ENCODE measurements around the gene ARHGEF6. TPM values are rescaled to one million over a fixed set of nuclear protein-coding genes. Genes with fewer than 3 reads are reported as not detected.
"Not testable (repeated sequence)": the region's sequence is repeated elsewhere in the genome, so short reads cannot be mapped to it uniquely, and the experiment has no call there.

Gene ARHGEF6
- polyA plus RNA-seq, 1 experiment: 6.8 TPM

GRCh38 chrX:136797787-136798186 is 17.1 kb upstream of the ARHGEF6 start:
- ChIA-PET POLR2A (no interaction called here), CTCF (no interaction called here)
- Histone ChIP-seq H3K27me3 (ENCODE audit: control insufficient read depth, insufficient read depth, low read length) (no peaks in the 10 kb centered on the region), H3K27ac (ENCODE audit: low read depth, low read length) (no peak overlapping the region), H3K4me3 (ENCODE audit: low read depth, low read length) (no peak overlapping the region), H3K9me3 (ENCODE audit: control insufficient read depth, insufficient read depth, low read length) (no peaks in the 10 kb centered on the region)
- TF ChIP-seq, protein P1, sequence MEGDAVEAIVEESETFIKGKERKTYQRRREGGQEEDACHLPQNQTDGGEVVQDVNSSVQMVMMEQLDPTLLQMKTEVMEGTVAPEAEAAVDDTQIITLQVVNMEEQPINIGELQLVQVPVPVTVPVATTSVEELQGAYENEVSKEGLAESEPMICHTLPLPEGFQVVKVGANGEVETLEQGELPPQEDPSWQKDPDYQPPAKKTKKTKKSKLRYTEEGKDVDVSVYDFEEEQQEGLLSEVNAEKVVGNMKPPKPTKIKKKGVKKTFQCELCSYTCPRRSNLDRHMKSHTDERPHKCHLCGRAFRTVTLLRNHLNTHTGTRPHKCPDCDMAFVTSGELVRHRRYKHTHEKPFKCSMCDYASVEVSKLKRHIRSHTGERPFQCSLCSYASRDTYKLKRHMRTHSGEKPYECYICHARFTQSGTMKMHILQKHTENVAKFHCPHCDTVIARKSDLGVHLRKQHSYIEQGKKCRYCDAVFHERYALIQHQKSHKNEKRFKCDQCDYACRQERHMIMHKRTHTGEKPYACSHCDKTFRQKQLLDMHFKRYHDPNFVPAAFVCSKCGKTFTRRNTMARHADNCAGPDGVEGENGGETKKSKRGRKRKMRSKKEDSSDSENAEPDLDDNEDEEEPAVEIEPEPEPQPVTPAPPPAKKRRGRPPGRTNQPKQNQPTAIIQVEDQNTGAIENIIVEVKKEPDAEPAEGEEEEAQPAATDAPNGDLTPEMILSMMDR (IDR thresholded peaks at IDR 0.05; ENCODE audit: low read depth, low read length): no peak
- DNase-seq (ENCODE audit: low read depth, low spot score): no peak

GRCh38 chrX:136795132-136795531 is 14.4 kb upstream of the ARHGEF6 start:
- DNase-seq (ENCODE audit: low read depth, low spot score); H3K9me3 ChIP-seq (ENCODE audit: control insufficient read depth, insufficient read depth, low read length); H3K27me3 ChIP-seq (ENCODE audit: control insufficient read depth, insufficient read depth, low read length); POLR2A ChIA-PET; CTCF ChIA-PET; H3K27ac ChIP-seq (ENCODE audit: low read depth, low read length); H3K4me3 ChIP-seq (ENCODE audit: low read depth, low read length): not testable (repeated sequence)

GRCh38 chrX:136794660-136795059 is 13.9 kb upstream of the ARHGEF6 start:
- H3K4me3 ChIP-seq (ENCODE audit: low read depth, low read length); CTCF ChIA-PET; POLR2A ChIA-PET; H3K9me3 ChIP-seq (ENCODE audit: control insufficient read depth, insufficient read depth, low read length); H3K27me3 ChIP-seq (ENCODE audit: control insufficient read depth, insufficient read depth, low read length); H3K27ac ChIP-seq (ENCODE audit: low read depth, low read length); DNase-seq (ENCODE audit: low read depth, low spot score): not testable (repeated sequence)

- CTCF ChIA-PET: interaction anchor here (0.8 kb wide), 1 partner anchor 132 kb away, joined by 3 read pairs; no protein-coding TSS in a partner anchor
Observed at GRCh38 chrX:136794080-136794479, 13.3 kb upstream of the ARHGEF6 start.

GRCh38 chrX:136789856-136790255 is 9.1 kb upstream of the ARHGEF6 start:
- no peaks in the 10 kb centered on the region for H3K9me3 ChIP-seq (ENCODE audit: control insufficient read depth, insufficient read depth, low read length)
- no peak overlapping the region for H3K27ac ChIP-seq (ENCODE audit: low read depth, low read length)
- TF ChIP-seq, protein P1 (IDR thresholded peaks at IDR 0.05; ENCODE audit: low read depth, low read length): no peak
- no peaks in the 10 kb centered on the region for H3K27me3 ChIP-seq (ENCODE audit: control insufficient read depth, insufficient read depth, low read length)
- POLR2A ChIA-PET: no interaction called here
- H3K4me3 ChIP-seq (ENCODE audit: low read depth, low read length): no peak overlapping the region
- DNase-seq (ENCODE audit: low read depth, low spot score): no peak
- CTCF ChIA-PET: no interaction called here

More at GRCh38 chrX:136794080-136794479, 13.3 kb upstream of the ARHGEF6 start:
- H3K9me3 ChIP-seq (ENCODE audit: control insufficient read depth, insufficient read depth, low read length): no peaks in the 10 kb centered on the region
- POLR2A ChIA-PET: no interaction called here
- DNase-seq (ENCODE audit: low read depth, low spot score): no peak
- TF ChIP-seq, protein P1 (IDR thresholded peaks at IDR 0.05; ENCODE audit: low read depth, low read length): no peak
- no peak overlapping the region for H3K27ac ChIP-seq (ENCODE audit: low read depth, low read length)
- no peaks in the 10 kb centered on the region for H3K27me3 ChIP-seq (ENCODE audit: control insufficient read depth, insufficient read depth, low read length)
- H3K4me3 ChIP-seq (ENCODE audit: low read depth, low read length): no peak overlapping the region

DNA sequence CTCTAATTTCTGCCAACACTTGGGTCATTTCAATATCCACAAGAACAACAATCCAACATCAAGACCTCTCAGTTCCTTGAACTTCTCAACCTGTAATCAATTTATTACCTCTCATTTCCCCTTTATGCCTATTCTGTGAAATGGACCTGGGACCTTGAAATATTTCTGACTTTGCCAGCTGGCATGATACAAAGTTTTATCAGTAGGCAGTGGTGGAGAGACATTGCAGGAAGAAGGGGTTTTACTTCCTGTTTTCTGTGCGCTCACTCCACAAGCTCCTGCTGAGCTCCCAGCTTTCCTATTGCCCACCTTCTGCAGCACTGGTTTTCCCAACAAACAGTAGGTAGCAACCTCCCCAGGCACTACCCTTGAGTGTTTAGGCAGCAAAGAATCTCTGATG is 3.5 kb upstream of the ARHGEF6 start:
- Histone ChIP-seq H3K9me3 (ENCODE audit: control insufficient read depth, insufficient read depth, low read length) (no peaks in the 10 kb centered on the region), H3K27me3 (ENCODE audit: control insufficient read depth, insufficient read depth, low read length) (no peaks in the 10 kb centered on the region), H3K4me3 (ENCODE audit: low read depth, low read length) (no peak overlapping the region), H3K27ac (ENCODE audit: low read depth, low read length) (no peak overlapping the region)
- ChIA-PET POLR2A (no interaction called here), CTCF (no interaction called here)
- TF ChIP-seq, protein P1 (IDR thresholded peaks at IDR 0.05; ENCODE audit: low read depth, low read length): no peak
- DNase-seq (ENCODE audit: low read depth, low spot score): no peak
